Limb (tissue), 2 donors: Measurements from ENCODE around the gene SPATA22.
"Not testable (repeated sequence)": the region's sequence is repeated elsewhere in the genome, so short reads cannot be mapped to it uniquely, and the experiment has no call there.

Experiments used
- DNase-seq, 2 donors: peaks; one replicate each; pipeline ENCODE4 v3.0.0-alpha.2; 2016; ENCODE audit errors: extremely low spot score in 2 of 2

Gene SPATA22

GRCh38 chr17:3474212-3474611, 2.6 kb upstream of the SPATA22 start:
- no peak for DNase-seq

- DNase-seq: no peak
Measured at GRCh38 chr17:3472137-3472536, 518 bp upstream of the SPATA22 start.

DNA sequence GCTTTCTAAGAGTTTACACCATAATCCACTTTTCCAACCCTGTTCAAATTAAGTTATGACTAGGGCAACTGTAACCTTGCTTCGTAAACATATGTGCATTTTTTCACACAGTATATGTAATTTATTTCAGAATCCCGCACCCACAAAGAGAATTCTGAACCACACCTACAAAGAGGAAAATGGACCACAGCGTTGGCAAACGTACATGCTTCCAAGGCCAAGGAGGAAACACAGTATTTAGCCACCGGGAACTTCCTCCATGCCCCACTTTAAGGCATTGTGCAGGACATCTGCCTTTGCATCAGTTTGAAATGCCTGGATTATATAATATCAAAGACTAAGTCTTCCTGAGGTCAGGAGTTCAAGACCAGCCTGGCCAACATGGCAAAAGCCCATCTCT, 2.1 kb downstream of the SPATA22 start:
- DNase-seq: no peak

DNA sequence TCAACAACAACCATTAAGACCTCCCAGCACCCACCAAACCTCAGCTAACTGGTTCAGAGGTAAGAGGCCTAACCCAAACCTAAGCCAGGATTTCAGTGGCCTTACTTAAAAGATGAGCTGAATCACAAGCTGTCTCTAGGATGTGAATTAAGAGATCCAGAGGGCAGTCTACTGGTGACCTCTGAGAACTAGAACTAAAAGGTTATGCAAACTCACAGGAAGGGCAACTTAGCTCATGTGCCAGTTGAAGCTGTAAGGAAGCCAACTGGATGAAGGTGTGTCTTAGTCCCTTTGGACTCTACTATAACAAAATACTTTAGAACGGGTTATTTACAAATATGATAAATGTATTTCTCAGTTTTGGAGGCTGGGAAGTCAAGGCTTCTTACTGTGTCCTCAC, 5.3 kb downstream of the SPATA22 start:
- DNase-seq: not testable (repeated sequence)

- DNase-seq: no peak
Measured at GRCh38 chr17:3448059-3448665, 23.5 kb downstream of the SPATA22 start.

DNA sequence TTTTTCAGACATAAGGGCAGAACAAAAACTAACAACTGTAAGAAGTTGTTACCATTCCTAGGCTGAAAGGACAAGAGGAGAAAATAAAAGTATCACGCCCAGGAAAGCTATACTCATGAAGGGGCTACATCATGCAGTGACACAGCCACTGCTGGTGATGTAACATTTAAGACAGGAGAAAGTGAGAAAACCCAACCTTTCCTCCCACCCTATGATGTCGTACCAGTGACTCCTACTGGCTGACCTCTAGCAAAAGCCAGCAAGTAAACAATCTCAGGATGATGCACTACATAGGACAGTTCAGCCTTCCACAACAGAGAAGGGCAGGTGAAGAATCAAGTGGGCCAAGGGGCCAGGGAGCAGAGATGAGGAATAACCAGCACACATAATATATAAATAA, 24.0 kb downstream of the SPATA22 start:
- no peak for DNase-seq

GRCh38 chr17:3440451-3440850, 31.2 kb downstream of the SPATA22 start:
- no peak for DNase-seq

DNA sequence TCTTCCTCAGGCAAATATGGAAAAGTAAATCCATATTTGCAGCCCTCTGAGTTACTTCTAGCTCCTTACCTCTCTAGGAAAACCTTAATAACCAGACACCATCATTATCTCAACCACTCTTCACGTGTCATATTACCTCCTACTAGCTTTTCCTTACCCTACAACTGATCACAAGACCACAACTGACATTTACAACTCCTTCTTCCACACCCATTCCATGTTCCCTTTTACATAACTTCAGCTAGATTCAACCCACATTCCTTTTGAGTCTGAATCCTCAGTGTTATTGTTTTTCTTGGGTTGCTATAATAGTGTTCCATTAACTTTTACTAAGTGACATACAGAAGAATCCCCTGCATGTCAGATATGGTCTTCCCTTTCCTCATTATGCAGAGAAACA, 33.3 kb downstream of the SPATA22 start:
- DNase-seq: no peak

GRCh38 chr17:3433741-3434140, 37.9 kb downstream of the SPATA22 start, which contains the start of gene OR1E2:
TSS of gene OR1E2 (minus strand) at chr17:3433841. CDS start at chr17:3433841, 0 bp downstream.
- DNase-seq: no peak

- not testable (repeated sequence) for DNase-seq
Measured at GRCh38 chr17:3433215-3433614, 38.4 kb downstream of the SPATA22 start.

DNA sequence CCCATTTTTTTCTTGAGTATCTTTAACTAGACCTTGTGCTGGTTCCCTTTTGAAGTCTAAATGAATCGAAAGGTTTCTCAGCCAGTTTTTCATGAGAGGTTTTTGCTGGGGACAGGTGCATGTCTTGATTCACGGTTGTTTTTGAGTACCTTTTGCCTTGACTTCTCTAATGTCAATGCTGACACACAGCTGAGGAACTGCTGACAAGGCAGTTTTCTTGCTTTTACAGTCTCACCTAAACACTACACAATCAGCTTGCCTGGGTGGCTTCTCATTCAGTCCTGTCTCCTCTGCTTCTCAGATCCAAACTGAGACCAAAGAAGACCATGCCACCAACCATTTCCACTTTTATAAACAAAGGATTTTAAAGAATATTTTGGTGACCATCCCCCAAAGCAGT, 53.4 kb downstream of the SPATA22 start:
- DNase-seq: no peak

DNA sequence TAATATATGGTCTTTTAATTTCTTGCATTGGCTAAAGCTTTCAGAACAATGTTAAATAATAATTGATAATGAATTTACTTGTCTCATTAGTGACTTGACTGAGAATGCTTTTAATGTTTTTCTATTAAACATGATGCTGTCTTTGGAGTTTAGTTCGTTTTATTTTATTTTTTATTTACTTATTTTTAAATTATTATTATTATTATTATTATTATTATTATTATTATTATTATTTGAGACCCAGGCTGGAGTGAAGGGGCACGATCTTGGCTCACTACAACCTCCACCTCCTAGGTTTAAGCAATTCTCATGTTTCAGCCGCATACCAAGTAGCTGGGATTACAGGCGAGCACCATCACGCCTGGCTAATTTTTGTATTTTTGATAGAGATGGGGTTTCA, 56.0 kb downstream of the SPATA22 start:
- no peak for DNase-seq

- not testable (repeated sequence) for DNase-seq
Measured at GRCh38 chr17:3412216-3412615, 59.4 kb downstream of the SPATA22 start.

GRCh38 chr17:3411070-3411469, 60.5 kb downstream of the SPATA22 start, which contains the start of gene OR3A3:
TSS of gene OR3A3 (plus strand) at chr17:3411370.
- no peak for DNase-seq

DNA sequence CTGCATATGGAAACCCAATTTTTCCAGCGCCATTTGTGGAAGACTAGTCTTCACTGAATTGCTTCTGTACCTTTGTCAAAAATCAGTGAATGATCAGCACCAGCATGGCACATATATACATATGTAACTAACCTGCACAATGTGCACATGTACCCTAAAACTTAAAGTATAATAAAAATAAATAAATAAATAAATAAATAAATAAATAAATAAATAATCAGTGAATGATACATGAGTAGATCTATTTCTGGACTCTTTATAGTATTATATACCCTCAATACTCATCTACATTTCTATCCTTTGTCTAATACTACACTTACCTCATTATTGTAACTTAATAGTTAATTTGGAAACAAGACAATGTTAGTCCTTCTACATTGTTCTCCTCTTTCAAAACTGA, 67.8 kb downstream of the SPATA22 start:
- DNase-seq: not testable (repeated sequence)

DNA sequence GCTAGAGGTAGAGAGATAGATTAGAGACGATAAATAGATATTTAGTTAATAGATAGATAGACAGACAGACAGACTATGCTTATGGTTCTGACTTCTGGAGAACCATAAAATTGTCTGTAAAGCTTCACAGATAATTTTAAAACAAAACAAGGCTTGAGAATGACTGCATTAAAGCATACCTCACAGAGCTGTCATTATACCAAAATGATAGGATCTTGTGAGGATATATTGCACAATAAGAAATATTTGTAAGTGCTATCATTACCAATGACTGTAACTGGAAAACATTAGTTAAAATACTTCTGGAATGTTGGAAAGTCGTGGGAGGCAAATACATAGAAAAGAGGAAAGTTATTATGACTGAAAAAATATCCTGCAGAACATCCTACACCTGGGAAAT, 69.8 kb downstream of the SPATA22 start:
- no peak for DNase-seq

- no peak for DNase-seq
Measured at GRCh38 chr17:3400055-3400454, 71.6 kb downstream of the SPATA22 start.

- DNase-seq: no peak
Measured at GRCh38 chr17:3398310-3398709, 73.3 kb downstream of the SPATA22 start, which contains the start of gene OR1E1. TSS of gene OR1E1 (minus strand) at chr17:3398410. CDS start at chr17:3398410, 0 bp downstream.

GRCh38 chr17:3397801-3398200, 73.8 kb downstream of the SPATA22 start:
- DNase-seq: not testable (repeated sequence)
